GM19467 (cell line): ENCODE data around the gene TMEM63C.
"Not testable (repeated sequence)": the region's sequence is repeated elsewhere in the genome, so short reads cannot be mapped to it uniquely, and the experiment has no call there.

Experiments
- ATAC-seq: cut with Tn5 transposase; IDR thresholded peaks from one replicate; pipeline ENCODE4 v1.9.1; 2021; ENCODE audit warnings: mild to moderate bottlenecking, moderate library complexity; ENCODE audit not compliant: unreplicated experiment

Gene TMEM63C

DNA sequence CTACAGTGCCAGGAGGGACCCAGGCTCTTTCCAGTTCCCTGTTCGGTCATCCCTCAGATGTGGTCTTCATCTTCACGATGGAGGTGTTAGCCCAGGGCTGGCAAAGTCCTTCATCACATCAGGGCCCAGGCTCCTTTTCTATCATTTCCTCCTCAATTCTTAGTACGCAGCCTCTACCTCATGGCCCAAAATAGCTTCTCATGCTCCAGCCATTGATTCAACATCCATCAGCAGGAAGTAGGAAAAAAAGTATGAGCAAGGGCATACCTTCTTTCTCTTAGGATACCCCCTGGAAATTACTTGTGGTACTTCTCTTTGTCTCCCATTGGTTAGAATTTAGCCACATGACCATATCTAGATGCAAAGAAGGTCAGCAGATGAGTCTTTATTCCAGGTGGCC lies 27.8 kb upstream of the TMEM63C start:
- no peak for ATAC-seq

DNA sequence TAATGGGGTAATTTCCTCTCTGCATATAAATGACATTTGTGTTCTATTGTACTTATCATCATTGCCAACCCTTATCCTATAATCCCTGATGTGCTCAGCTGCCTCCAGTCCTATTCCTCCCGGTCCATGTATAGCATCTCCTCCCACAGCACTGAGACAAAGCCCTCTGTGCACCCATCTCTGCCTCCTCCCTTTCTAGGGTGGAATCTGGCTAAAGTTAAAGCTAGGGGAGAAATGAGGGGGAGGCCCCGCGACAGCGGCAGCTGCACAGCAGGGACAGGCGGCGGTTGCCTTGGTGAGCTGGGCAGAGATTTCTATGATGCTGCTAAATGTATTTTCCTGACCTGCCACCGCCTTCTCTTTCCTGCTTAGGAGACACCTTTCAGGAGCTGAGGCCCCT lies 27.2 kb upstream of the TMEM63C start:
- ATAC-seq = no peak

DNA sequence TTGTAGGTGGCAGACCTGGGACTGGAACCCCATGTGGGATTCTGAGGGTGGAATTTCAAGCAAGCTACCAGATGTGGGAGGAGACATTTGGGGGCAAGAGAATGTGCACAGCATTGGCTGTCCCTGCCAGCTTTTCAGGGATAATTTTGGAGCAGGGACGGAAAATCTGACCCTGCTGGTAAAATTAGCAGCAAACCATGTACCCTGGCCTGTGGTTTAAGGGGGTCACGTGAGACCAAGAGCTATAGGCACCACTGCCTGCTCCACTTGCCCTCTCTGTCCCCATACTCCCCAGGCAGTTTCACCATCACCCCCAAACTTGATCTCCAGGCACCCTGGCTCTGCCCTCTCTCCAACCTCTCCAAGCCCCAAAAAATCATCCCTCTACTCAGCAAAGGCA lies 26.5 kb upstream of the TMEM63C start:
- ATAC-seq = no peak

DNA sequence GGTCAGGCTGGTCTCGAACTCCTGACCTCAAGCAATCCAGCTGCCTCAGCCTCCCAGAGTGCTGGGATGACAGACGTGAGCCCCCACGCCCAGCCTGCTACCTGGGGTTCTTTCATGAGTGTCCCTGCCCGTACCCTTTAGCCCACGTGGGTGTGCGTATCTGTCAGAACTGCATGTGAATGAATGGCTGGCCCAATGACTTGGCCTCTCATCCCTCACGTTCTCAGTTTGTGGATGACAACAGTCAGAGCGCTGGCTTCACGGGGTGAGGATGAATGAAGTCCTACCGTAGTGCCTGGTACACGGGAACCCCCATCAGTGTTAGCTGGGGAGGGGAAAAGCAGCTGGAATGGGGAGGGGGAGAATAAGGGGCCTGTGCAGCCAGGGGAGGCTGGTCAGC lies 23.9 kb upstream of the TMEM63C start:
- ATAC-seq = no peak

DNA sequence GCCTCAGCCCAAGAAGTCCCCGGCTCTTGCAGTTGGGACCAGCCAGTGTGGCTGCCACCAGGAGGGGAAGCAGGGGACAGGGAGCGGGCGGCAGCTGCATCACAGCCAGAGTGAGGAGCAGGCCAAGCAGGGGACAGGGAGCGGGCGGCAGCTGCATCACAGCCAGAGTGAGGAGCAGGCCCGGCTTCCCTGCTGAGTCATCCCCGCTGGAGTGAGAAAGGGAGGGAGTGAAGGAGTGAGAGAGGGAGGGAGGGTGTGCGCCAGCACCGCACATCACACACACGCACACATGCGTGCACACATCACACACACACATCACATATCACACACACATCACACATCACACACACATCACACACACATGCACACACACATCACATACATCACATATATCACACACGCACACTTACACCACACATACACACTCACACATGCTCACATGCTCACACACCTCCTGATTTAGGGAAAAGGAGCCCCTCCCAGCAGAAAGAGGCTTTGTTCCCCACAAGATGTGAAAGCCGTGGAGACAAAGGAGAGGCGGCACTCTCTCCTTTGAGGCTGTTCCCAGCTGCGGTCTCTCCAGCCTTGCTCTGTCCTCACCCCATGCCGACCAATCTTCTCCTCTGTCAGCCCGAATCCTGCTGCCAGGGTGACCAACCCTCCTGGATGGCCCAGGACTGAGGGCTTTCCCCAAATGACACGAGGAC lies 23.3 kb upstream of the TMEM63C start:
- no peak for ATAC-seq

DNA sequence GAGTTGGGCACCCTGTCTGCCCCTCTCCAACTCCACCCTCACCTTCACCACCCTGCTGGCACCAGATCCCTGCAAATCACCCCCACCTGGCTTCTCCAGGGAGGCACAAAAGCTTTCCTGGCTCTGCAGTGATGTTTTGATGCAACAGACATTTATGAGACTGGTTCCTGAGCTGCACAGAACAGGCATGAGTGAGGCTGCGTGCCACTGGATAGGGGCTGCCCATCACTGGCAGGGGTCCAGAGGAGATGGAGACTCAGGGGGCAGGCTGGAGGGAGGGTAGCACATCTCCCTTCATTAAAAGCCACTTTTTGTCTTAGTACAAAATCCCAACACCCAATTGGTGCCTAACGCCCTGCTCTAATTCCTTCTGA lies 22.7 kb upstream of the TMEM63C start:
- no peak for ATAC-seq

- ATAC-seq = no peak
These were observed 20.6 kb upstream of the TMEM63C start for GRCh38 chr14:77161011-77161410.

DNA sequence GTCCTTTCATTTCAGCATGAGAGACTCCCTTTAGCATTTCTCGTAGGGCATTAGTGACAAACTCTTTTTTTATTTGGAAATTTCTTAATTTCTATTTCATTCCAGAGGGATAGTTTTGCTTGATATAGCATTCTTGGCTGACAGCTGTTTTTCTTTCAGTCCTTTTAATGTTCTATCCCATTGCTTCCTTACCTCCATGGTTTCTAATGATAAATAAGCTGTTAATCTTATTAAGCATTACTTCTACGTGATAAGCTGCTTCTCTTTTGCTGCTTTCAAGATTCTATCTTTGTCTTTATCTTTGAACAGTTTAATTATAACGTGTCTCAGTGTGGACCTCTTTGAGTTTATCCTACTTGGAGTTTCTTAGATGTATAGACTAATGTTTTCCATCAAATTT lies 11.6 kb upstream of the TMEM63C start:
- ATAC-seq = no peak

GRCh38 chr14:77172916-77173315 lies 8.7 kb upstream of the TMEM63C start:
- no peak for ATAC-seq

DNA sequence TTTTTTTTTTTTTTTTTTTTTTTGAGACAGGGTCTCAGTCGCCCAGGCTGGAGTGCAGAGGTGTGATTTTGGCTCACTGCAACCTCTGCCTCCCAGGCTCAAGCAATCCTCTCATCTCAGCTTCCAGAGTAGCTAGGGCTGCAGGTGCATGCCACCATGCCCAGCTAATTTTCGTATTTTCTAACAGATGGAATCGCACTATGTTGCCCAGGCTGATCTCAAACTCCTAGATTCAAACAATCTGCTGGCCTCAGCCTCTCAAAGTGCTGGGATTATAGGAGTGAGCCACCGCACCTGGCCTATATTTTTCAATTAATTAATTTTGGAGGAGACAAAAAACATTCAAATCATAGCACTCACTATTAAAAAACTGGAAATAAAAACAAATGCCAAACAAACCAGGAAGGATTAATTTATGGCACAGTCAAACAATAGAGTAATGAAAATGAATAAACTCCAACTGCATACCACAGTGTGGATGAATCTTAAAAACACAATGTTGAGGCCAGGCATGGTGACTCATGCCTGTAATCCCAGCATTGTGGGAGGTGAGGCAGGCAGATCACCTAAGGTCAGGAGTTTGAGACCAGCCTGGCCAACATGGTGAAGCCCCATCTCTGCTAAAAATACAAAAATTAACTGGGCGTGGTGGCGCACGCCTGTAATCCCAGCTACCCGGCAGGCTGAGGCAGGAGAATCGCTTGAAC lies 7.5 kb upstream of the TMEM63C start:
- ATAC-seq = not testable (repeated sequence)

- no peak for ATAC-seq
These were observed 5.8 kb upstream of the TMEM63C start for GRCh38 chr14:77175843-77176242.

- no peak for ATAC-seq
These were observed 3.9 kb upstream of the TMEM63C start for GRCh38 chr14:77177702-77178101.

DNA sequence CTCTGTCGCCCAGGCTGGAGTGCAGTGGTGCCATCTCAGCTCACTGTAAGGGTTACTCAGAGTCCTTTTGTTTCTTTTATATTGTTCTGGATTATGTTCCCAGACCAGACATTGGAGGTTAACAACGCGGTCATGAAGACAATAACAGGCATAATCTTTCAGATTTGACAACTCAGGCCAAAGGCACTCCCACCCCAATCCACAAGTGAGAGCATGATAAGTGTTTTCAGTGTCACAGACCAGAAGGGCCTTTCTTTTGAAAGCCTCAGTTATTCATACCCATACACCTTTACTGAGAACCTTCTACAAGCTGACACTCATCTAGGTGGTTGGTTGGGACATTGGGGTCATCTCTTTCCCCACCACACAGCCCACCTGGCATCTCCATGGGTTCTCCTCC lies 2.9 kb upstream of the TMEM63C start:
- ATAC-seq = no peak

- no peak for ATAC-seq
These were observed 634 bp upstream of the TMEM63C start for GRCh38 chr14:77180726-77181602.

GRCh38 chr14:77183896-77184295 lies 2.3 kb downstream of the TMEM63C start:
- ATAC-seq = no peak

- no peak for ATAC-seq
These were observed 2.9 kb downstream of the TMEM63C start for GRCh38 chr14:77184396-77185092.

- no peak for ATAC-seq
These were observed 3.5 kb downstream of the TMEM63C start for GRCh38 chr14:77185093-77185465.

DNA sequence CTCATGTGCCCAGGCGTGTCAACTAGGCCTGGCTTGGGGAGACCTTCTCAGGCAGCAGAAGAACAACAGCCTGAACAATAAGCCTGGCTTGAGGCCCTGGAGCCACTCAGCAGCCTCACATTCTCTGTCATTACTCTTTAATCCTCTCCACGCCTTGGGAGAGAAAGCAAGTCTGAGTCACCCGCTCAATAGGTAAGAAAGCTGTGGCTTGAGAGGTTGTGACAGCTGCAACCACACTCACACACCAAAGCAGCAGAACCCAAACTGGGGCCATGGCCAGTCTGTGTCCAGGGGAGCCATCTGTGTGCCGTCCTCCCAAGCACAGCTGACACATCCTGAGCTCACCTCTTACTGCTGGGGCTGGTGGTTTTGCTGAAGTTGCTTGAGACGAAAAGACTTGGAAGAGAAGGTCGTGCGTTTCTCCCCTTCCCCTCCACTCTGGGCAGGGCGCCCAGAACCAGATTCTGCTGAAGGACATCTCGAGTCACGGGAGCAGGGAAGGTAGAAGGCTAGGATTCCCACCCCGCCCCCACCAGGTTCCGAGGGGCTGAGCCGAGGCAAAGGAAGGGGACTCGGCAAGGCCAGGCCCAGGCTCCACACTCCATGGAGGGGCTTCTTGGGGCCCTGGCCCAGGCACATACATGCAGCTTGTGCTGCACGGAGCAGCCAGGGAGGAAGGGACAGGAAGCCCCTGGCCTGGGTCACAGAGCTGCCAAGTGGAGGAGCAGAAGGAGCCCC lies 5.5 kb downstream of the TMEM63C start:
- no peak for ATAC-seq

- no peak for ATAC-seq
These were observed 6.0 kb downstream of the TMEM63C start for GRCh38 chr14:77187649-77188012.

DNA sequence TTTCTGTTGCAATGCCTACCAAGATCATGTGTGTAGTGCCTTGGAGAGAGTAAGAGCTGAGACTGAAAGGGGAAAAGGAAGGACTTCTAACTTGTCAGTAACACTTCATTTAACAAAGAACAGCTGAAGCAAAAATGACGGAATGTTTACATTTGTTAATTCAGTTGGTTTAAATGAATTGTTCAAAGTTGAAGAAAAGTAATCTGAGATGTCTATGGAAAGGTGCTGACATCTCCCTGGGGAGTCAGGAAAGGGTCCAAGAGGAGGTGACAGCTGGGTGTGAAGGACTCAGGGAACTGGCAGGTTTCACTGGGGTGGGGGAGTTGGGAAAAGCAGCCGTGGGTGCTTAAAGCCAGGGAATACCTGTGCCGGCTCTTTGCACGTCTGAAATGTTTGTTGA lies 7.9 kb downstream of the TMEM63C start:
- ATAC-seq = no peak

DNA sequence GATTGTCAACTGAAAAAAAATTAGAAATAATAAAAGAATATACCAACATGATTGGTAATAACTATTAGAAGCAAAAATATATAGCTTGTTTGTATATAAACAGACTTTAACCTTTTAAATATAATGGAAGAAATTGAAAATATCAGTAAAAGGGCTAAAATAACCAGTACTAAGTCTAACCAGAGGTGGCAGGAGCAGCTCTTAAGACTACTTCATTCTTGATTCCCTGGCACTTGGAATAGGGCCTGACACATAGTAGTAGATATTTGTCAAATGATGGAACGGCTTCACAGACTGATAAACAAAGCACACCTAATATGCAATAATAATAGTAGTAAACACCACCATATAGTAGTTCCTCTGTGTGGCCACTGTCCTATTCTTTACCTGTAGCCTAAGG lies 9.4 kb downstream of the TMEM63C start:
- ATAC-seq = no peak
